SK-N-SH (cell line): ENCODE data around the gene COBL. TPM values are rescaled to one million over a fixed set of nuclear protein-coding genes. Genes with fewer than 3 reads are reported as not detected.

Source experiments
- CTCF ChIA-PET: fragments of 300-600, 350-600 bp; formaldehyde crosslinking; extraction: SDS; loops from one replicate; lab custom pipeline; 2021; lab: Yijun Ruan, JAX
- POLR2A ChIA-PET: fragments of 350-600 bp; sonication (Branson Sonifier 250); formaldehyde crosslinking; extraction: SDS; loops from one replicate; lab custom pipeline; 2020; ENCODE audit warnings: antibody characterized with exemption, inconsistent platforms; lab: Yijun Ruan, JAX
- DNase-seq: peaks from one replicate; pipeline ENCODE4 v3.0.0; 2012
- H2AFZ ChIP-seq: fragments of 200-600 bp; sonication (generic); 2 replicates; pipeline ENCODE4 v1.8.1; 2016; ENCODE audit warnings: antibody characterized with exemption, mild to moderate bottlenecking, low read depth
- H3F3A ChIP-seq: fragments of 200-600 bp; sonication (generic); replicated peaks from 2 replicates; pipeline ENCODE3; 2016; ENCODE audit warnings: antibody characterized with exemption, mild to moderate bottlenecking; ENCODE audit not compliant: insufficient read depth
- H3K27ac ChIP-seq, 2 experiments: fragments of 200-500 bp in 1 of 2; fragments of 200-600 bp in 1 of 2; sonication (Bioruptor generic) in 1 of 2; sonication (generic), shearing (Covaris generic) in 1 of 2; 2 replicates each; pipeline versions ENCODE4 v1.5.1 to v1.6.1; 2014 to 2016; ENCODE audit warnings: low read depth in 2 of 2, inconsistent platforms in 1 of 2, low read length in 1 of 2, mild to moderate bottlenecking in 1 of 2, mixed read lengths in 1 of 2
- H3K27me3 ChIP-seq: fragments of 200-600 bp; sonication (generic), shearing (Covaris generic); 2 replicates; pipeline ENCODE4 v1.6.1; 2016; ENCODE audit warnings: mixed run types; ENCODE audit not compliant: insufficient read depth
- H3K36me3 ChIP-seq, 2 experiments: fragments of 200-500 bp in 1 of 2; fragments of 200-600 bp in 1 of 2; sonication (Bioruptor generic) in 1 of 2; sonication (generic) in 1 of 2; replicated peaks in 1 of 2; 2 replicates each; pipeline versions ENCODE3 to v1.5.1; 2014 to 2016; ENCODE audit warnings: low read length in 1 of 2, mild to moderate bottlenecking in 1 of 2; ENCODE audit not compliant: insufficient read depth in 2 of 2, control insufficient read depth in 1 of 2
- H3K4me1 ChIP-seq, 2 experiments: fragments of 200-500 bp in 1 of 2; fragments of 200-600 bp in 1 of 2; sonication (Bioruptor generic) in 1 of 2; sonication (generic), shearing (Covaris generic) in 1 of 2; 2 replicates each; pipeline versions ENCODE4 v1.5.1 to v1.6.1; 2014 to 2016; ENCODE audit warnings: low read depth in 1 of 2, low read length in 1 of 2, mixed run types in 1 of 2; ENCODE audit not compliant: insufficient read depth in 2 of 2, control insufficient read depth in 1 of 2
- H3K4me2 ChIP-seq: fragments of 200-600 bp; sonication (generic), shearing (Covaris generic); 2 replicates; pipeline ENCODE4 v1.6.1; 2017; ENCODE audit warnings: mixed run types
- H3K4me3 ChIP-seq, 2 experiments: fragments of 200-500 bp in 1 of 2; fragments of 200-600 bp in 1 of 2; sonication (Bioruptor generic) in 1 of 2; sonication (generic), shearing (Covaris generic) in 1 of 2; 2 replicates each; pipeline versions ENCODE4 v1.5.1 to v1.8.1; 2014 to 2016; ENCODE audit warnings: low read depth in 2 of 2, inconsistent platforms in 1 of 2, low read length in 1 of 2, mild to moderate bottlenecking in 1 of 2, mixed read lengths in 1 of 2, moderate library complexity in 1 of 2
- H3K79me2 ChIP-seq: fragments of 200-600 bp; sonication (generic); 2 replicates; pipeline ENCODE4 v1.8.1; 2017; ENCODE audit warnings: mild to moderate bottlenecking; ENCODE audit not compliant: insufficient read depth
- H3K9ac ChIP-seq: fragments of 200-600 bp; sonication (generic); 2 replicates; pipeline ENCODE4 v1.6.1; 2017; ENCODE audit warnings: mixed run types
- H3K9me2 ChIP-seq: fragments of 200-600 bp; sonication (generic); 2 replicates; pipeline ENCODE4 v1.6.1; 2017; ENCODE audit warnings: mixed run types
- H3K9me3 ChIP-seq: fragments of 200-600 bp; sonication (generic); 2 replicates; pipeline ENCODE4 v1.6.1; 2017; ENCODE audit warnings: mixed run types, mild to moderate bottlenecking, moderate library complexity
- H4K20me1 ChIP-seq: fragments of 200-600 bp; sonication (generic); 2 replicates; pipeline ENCODE4 v1.6.1; 2017; ENCODE audit warnings: mild to moderate bottlenecking, mixed run types; ENCODE audit not compliant: insufficient read depth
- CHD2 ChIP-seq: fragments of 150-350 bp; IDR thresholded peaks from 2 replicates; pipeline ENCODE4 v1.6.1; 2018; ENCODE audit warnings: low read length; ENCODE audit not compliant: partially characterized antibody
- ELF1 ChIP-seq: IDR thresholded peaks from 2 replicates; pipeline ENCODE4 v1.4.0; 2012
- FOXJ3 ChIP-seq: sonication (generic); formaldehyde crosslinking; IDR thresholded peaks from 2 replicates; pipeline ENCODE4 v1.5.1; 2020; ENCODE audit warnings: mild to moderate bottlenecking, missing genetic modification reagents
- FOXM1 ChIP-seq: IDR thresholded peaks from 2 replicates; pipeline ENCODE4 v1.4.0; 2012; ENCODE audit warnings: low read depth, mild to moderate bottlenecking
- GABPA ChIP-seq: IDR thresholded peaks from 2 replicates; pipeline ENCODE4 v1.4.0; 2012; ENCODE audit warnings: low read depth, mild to moderate bottlenecking
- IRF3 ChIP-seq: fragments of 150-350 bp; IDR thresholded peaks from 2 replicates; pipeline ENCODE4 v1.6.1; 2016; ENCODE audit warnings: mild to moderate bottlenecking, low read depth, low read length
- JUND ChIP-seq: IDR thresholded peaks from 2 replicates; pipeline ENCODE4 v1.4.0; 2012
- MEF2A ChIP-seq: IDR thresholded peaks from 2 replicates; pipeline ENCODE4 v1.4.0; 2012; ENCODE audit warnings: low read depth, borderline replicate concordance
- MXI1 ChIP-seq: IDR thresholded peaks from 2 replicates; pipeline ENCODE4 v1.6.1; 2012; ENCODE audit warnings: mild to moderate bottlenecking, low read depth, low read length, improper control_type of control experiment
- NFIC ChIP-seq: IDR thresholded peaks from 2 replicates; pipeline ENCODE4 v1.4.0; 2012; ENCODE audit warnings: borderline replicate concordance
- NRF1 ChIP-seq: IDR thresholded peaks from 2 replicates; pipeline ENCODE4 v1.6.1; 2012; ENCODE audit warnings: low read depth, mild to moderate bottlenecking, low read length
- POLR2AphosphoS5 ChIP-seq: IDR thresholded peaks from 2 replicates; pipeline ENCODE4 v1.6.1; 2012; ENCODE audit warnings: low read depth, low read length
- RFX5 ChIP-seq: IDR thresholded peaks from 2 replicates; pipeline ENCODE4 v1.6.1; 2012; ENCODE audit warnings: mild to moderate bottlenecking, improper control_type of control experiment, low read length
- SIN3A ChIP-seq: IDR thresholded peaks from 2 replicates; pipeline ENCODE4 v1.6.1; 2012; ENCODE audit warnings: low read depth, mild to moderate bottlenecking, low read length, moderate library complexity, borderline replicate concordance
- SMC3 ChIP-seq: IDR thresholded peaks from 2 replicates; pipeline ENCODE4 v1.6.1; 2012; ENCODE audit warnings: low read depth, low read length, improper control_type of control experiment
- TAF1 ChIP-seq: IDR thresholded peaks from 2 replicates; pipeline ENCODE4 v1.6.1; 2012; ENCODE audit warnings: low read depth, mild to moderate bottlenecking, low read length, moderate library complexity, borderline replicate concordance
- TEAD4 ChIP-seq: IDR thresholded peaks from 2 replicates; pipeline ENCODE4 v1.4.0; 2012; ENCODE audit warnings: mild to moderate bottlenecking, borderline replicate concordance; ENCODE audit not compliant: insufficient read depth
- ZBTB33 ChIP-seq: IDR thresholded peaks from 2 replicates; pipeline ENCODE4 v1.4.0; 2012; ENCODE audit warnings: low read depth, borderline replicate concordance
- WGBS: methylation state at CpG from one replicate; pipeline ENCODE4 v1.1.6; 2017; ENCODE audit warnings: low lambda C conversion rate; 5-methylcytosine and 5-hydroxymethylcytosine counted together
- polyA plus RNA-seq, 3 experiments: library from polyadenylated mRNA; depleted of rRNA; stranded (reverse); fragments of >200 nt; gene quantifications; 2 replicates each; pipeline ENCODE4 v1.2.3, GENCODE V29; 2012
- TF ChIP-seq, protein P1 (sequence below): IDR thresholded peaks from 2 replicates; pipeline ENCODE4 v1.6.1; 2012; ENCODE audit warnings: mild to moderate bottlenecking, low read depth, low read length, moderate library complexity

Gene COBL
- polyA plus RNA-seq, 1 of the 3 experiments (the other 2 are of a cell fraction): under 0.01 TPM

GRCh38 chr7:51011710-51012350 is 304.8 kb downstream of the COBL start:
- Histone ChIP-seq H3K79me2 (no peaks in the 10 kb centered on the region), H2AFZ (no peak overlapping the region), H3K27me3 (peaks cover 31% of the 10 kb centered on the region), H3K9ac (no peak overlapping the region), H4K20me1 (no peaks in the 10 kb centered on the region), H3K4me2 (no peak overlapping the region), H3F3A (no peaks in the 10 kb centered on the region), H3K9me2 (no peaks in the 10 kb centered on the region), H3K27ac (no peak overlapping the region), H3K4me3 (no peak overlapping the region), H3K9me3 (no peaks in the 10 kb centered on the region), H3K36me3 (no peaks in the 10 kb centered on the region), H3K4me1 (peaks cover 5 to 16% of the 10 kb centered on the region in 2 experiments; a peak in 2 of 4 replicates)
- CTCF ChIA-PET: no interaction called here
- POLR2A ChIA-PET: no interaction called here
- no peak for DNase-seq
- TF ChIP-seq CHD2: no peak
- TF ChIP-seq SIN3A: no peak
- TF ChIP-seq ELF1: no peak
- no peak for TF ChIP-seq SMC3
- TF ChIP-seq GABPA: no peak
- no peak for TF ChIP-seq ZBTB33
- TF ChIP-seq MEF2A: no peak
- TF ChIP-seq NFIC: no peak
- TF ChIP-seq JUND: no peak
- WGBS: 35% methylated on average over 7 of the region's 7 CpGs

- ChIA-PET CTCF (no interaction called here), POLR2A (no interaction called here)
- H3K36me3 ChIP-seq: no peaks in the 10 kb centered on the region
- no peak for TF ChIP-seq FOXJ3 (CRISPR knock-in tag)
- TF ChIP-seq FOXM1: no peak
- TF ChIP-seq, protein P1, sequence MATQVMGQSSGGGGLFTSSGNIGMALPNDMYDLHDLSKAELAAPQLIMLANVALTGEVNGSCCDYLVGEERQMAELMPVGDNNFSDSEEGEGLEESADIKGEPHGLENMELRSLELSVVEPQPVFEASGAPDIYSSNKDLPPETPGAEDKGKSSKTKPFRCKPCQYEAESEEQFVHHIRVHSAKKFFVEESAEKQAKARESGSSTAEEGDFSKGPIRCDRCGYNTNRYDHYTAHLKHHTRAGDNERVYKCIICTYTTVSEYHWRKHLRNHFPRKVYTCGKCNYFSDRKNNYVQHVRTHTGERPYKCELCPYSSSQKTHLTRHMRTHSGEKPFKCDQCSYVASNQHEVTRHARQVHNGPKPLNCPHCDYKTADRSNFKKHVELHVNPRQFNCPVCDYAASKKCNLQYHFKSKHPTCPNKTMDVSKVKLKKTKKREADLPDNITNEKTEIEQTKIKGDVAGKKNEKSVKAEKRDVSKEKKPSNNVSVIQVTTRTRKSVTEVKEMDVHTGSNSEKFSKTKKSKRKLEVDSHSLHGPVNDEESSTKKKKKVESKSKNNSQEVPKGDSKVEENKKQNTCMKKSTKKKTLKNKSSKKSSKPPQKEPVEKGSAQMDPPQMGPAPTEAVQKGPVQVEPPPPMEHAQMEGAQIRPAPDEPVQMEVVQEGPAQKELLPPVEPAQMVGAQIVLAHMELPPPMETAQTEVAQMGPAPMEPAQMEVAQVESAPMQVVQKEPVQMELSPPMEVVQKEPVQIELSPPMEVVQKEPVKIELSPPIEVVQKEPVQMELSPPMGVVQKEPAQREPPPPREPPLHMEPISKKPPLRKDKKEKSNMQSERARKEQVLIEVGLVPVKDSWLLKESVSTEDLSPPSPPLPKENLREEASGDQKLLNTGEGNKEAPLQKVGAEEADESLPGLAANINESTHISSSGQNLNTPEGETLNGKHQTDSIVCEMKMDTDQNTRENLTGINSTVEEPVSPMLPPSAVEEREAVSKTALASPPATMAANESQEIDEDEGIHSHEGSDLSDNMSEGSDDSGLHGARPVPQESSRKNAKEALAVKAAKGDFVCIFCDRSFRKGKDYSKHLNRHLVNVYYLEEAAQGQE: no peak
- no peak for TF ChIP-seq TEAD4
- no peak for TF ChIP-seq POLR2AphosphoS5
- TF ChIP-seq RFX5: no peak
- TF ChIP-seq TAF1: no peak
- no peak for TF ChIP-seq MXI1
- no peak for TF ChIP-seq GABPA
- TF ChIP-seq IRF3: no peak
- no peak for TF ChIP-seq MEF2A
- TF ChIP-seq NRF1: no peak
- no peak for TF ChIP-seq SIN3A
- no peaks in the 10 kb centered on the region for H3F3A ChIP-seq
- H4K20me1 ChIP-seq: no peaks in the 10 kb centered on the region
- no peak overlapping the region for H2AFZ ChIP-seq
- no peak for DNase-seq
- no peak overlapping the region for H3K9ac ChIP-seq
- peaks cover 5 to 16% of the 10 kb centered on the region in 2 experiments; a peak in 2 of 4 replicates for H3K4me1 ChIP-seq
- 47% methylated on average over 6 of the region's 7 CpGs for WGBS
- no peaks in the 10 kb centered on the region for H3K79me2 ChIP-seq
- H3K9me2 ChIP-seq: no peaks in the 10 kb centered on the region
- H3K4me3 ChIP-seq: no peak overlapping the region
- peak overlapping the region; percentile 32 for H3K4me2 ChIP-seq
- H3K27me3 ChIP-seq: peaks cover 34% of the 10 kb centered on the region
- peak overlapping the region in 1 of 2 experiments; percentile 12; a peak in 1 of 4 replicates for H3K27ac ChIP-seq
- no peaks in the 10 kb centered on the region for H3K9me3 ChIP-seq
Observed at GRCh38 chr7:51010534-51010933, 306.1 kb downstream of the COBL start.
